MM.1S (cell line): Measurements from ENCODE around the gene DHX36.

Experiments used
- DNase-seq: peaks from one replicate; pipeline ENCODE4 v3.0.0-alpha.2; 2015
- H2AFZ ChIP-seq: fragments of 300-600 bp; sonication (generic); 2 replicates; pipeline ENCODE4 v1.6.0; 2016; ENCODE audit warnings: antibody characterized with exemption, low read length
- H3F3A ChIP-seq: fragments of 300-600 bp; sonication (generic); 2 replicates; pipeline ENCODE4 v1.6.1; 2016; ENCODE audit warnings: mild to moderate bottlenecking, antibody characterized with exemption, low read length, moderate library complexity, mixed read lengths; ENCODE audit not compliant: insufficient read depth
- H3K27ac ChIP-seq: fragments of 300-600 bp; sonication (generic); 2 replicates; pipeline ENCODE4 v1.5.1; 2016; ENCODE audit warnings: mild to moderate bottlenecking, low read length
- H3K27me3 ChIP-seq: fragments of 300-600 bp; sonication (generic); replicated peaks from 2 replicates; pipeline ENCODE4 v1.6.0; 2016; ENCODE audit warnings: low read length; ENCODE audit not compliant: insufficient read depth
- H3K36me3 ChIP-seq: fragments of 300-600 bp; sonication (generic); replicated peaks from 2 replicates; pipeline ENCODE4 v1.6.1; 2016; ENCODE audit warnings: mild to moderate bottlenecking, low read length, mixed read lengths; ENCODE audit not compliant: insufficient read depth
- H3K4me1 ChIP-seq: fragments of 300-600 bp; sonication (generic); 2 replicates; pipeline ENCODE4 v1.6.1; 2016; ENCODE audit warnings: low read length, mixed read lengths
- H3K4me2 ChIP-seq: fragments of 300-600 bp; sonication (generic); 2 replicates; pipeline ENCODE4 v1.6.0; 2016; ENCODE audit warnings: low read depth, low read length
- H3K4me3 ChIP-seq: fragments of 300-600 bp; sonication (generic); 2 replicates; pipeline ENCODE4 v1.5.1; 2016; ENCODE audit warnings: low read length, mixed read lengths
- H3K79me2 ChIP-seq: fragments of 300-600 bp; sonication (generic); 2 replicates; pipeline ENCODE4 v1.6.1; 2016; ENCODE audit warnings: mixed run types, low read length, mixed read lengths
- H3K9ac ChIP-seq: fragments of 300-600 bp; sonication (generic); 2 replicates; pipeline ENCODE4 v1.6.1; 2016; ENCODE audit warnings: low read length, mixed read lengths
- H3K9me2 ChIP-seq: fragments of 300-600 bp; sonication (generic); replicated peaks from 2 replicates; pipeline ENCODE4 v1.6.1; 2016; ENCODE audit warnings: mild to moderate bottlenecking, low read length, mixed read lengths; ENCODE audit not compliant: insufficient read depth
- H3K9me3 ChIP-seq: fragments of 300-600 bp; sonication (generic); replicated peaks from 2 replicates; pipeline ENCODE4 v1.6.1; 2016; ENCODE audit warnings: mild to moderate bottlenecking, low read length, mixed read lengths; ENCODE audit not compliant: insufficient read depth
- H4K20me1 ChIP-seq: fragments of 300-600 bp; sonication (generic); 2 replicates; pipeline ENCODE4 v1.6.1; 2016; ENCODE audit warnings: mild to moderate bottlenecking, low read length, moderate library complexity, mixed read lengths; ENCODE audit not compliant: insufficient read depth
- CTCF ChIP-seq: fragments of 300-600 bp; sonication (generic); IDR thresholded peaks from 2 replicates; pipeline ENCODE4 v1.5.1; 2016; ENCODE audit warnings: antibody characterized with exemption, low read length, mixed read lengths
- EZH2 ChIP-seq: fragments of 300-600 bp; sonication (generic); optimal IDR thresholded peaks from 2 replicates; pipeline ENCODE3; 2017; ENCODE audit warnings: low read depth, mild to moderate bottlenecking, antibody characterized with exemption, low read length, mixed read lengths
- EZH2phosphoT487 ChIP-seq: fragments of 300-600 bp; sonication (generic); IDR thresholded peaks from 2 replicates; pipeline ENCODE4 v1.6.1; 2018; ENCODE audit warnings: antibody characterized with exemption, low read length

Gene DHX36

GRCh38 chr3:154224866-154225265, 99.4 kb downstream of the DHX36 start:
- H3K79me2 ChIP-seq = no peaks in the 10 kb centered on the region
- no peaks in the 10 kb centered on the region for H3K9me2 ChIP-seq
- H3F3A ChIP-seq = no peaks in the 10 kb centered on the region
- no peak for DNase-seq
- H3K9ac ChIP-seq = no peak overlapping the region
- no peaks in the 10 kb centered on the region for H3K36me3 ChIP-seq
- no peaks in the 10 kb centered on the region for H4K20me1 ChIP-seq
- TF ChIP-seq EZH2 (no peak), EZH2phosphoT487 (no peak), CTCF (no peak)
- no peaks in the 10 kb centered on the region for H3K4me1 ChIP-seq
- H3K27ac ChIP-seq = no peak overlapping the region
- H3K27me3 ChIP-seq = no peaks in the 10 kb centered on the region
- H2AFZ ChIP-seq = no peak overlapping the region
- H3K4me2 ChIP-seq = no peak overlapping the region
- no peaks in the 10 kb centered on the region for H3K9me3 ChIP-seq
- H3K4me3 ChIP-seq = no peak overlapping the region

GRCh38 chr3:154224366-154224765, 99.9 kb downstream of the DHX36 start:
- no peak overlapping the region for H3K27ac ChIP-seq
- H2AFZ ChIP-seq = no peak overlapping the region
- no peaks in the 10 kb centered on the region for H3K27me3 ChIP-seq
- DNase-seq = no peak
- no peaks in the 10 kb centered on the region for H3K79me2 ChIP-seq
- no peaks in the 10 kb centered on the region for H3K4me1 ChIP-seq
- H3K9me3 ChIP-seq = no peaks in the 10 kb centered on the region
- no peak for TF ChIP-seq EZH2phosphoT487
- TF ChIP-seq EZH2 = no peak
- no peak for TF ChIP-seq CTCF
- no peaks in the 10 kb centered on the region for H3F3A ChIP-seq
- H3K36me3 ChIP-seq = no peaks in the 10 kb centered on the region
- no peak overlapping the region for H3K4me2 ChIP-seq
- H3K9me2 ChIP-seq = no peaks in the 10 kb centered on the region
- no peak overlapping the region for H3K4me3 ChIP-seq
- no peak overlapping the region for H3K9ac ChIP-seq
- no peaks in the 10 kb centered on the region for H4K20me1 ChIP-seq

GRCh38 chr3:154223519-154223918, 100.8 kb downstream of the DHX36 start:
- no peaks in the 10 kb centered on the region for H3K9me3 ChIP-seq
- H4K20me1 ChIP-seq = no peaks in the 10 kb centered on the region
- H3K9ac ChIP-seq = no peak overlapping the region
- H3K4me3 ChIP-seq = no peak overlapping the region
- H3K4me2 ChIP-seq = no peak overlapping the region
- H2AFZ ChIP-seq = no peak overlapping the region
- no peaks in the 10 kb centered on the region for H3K36me3 ChIP-seq
- no peaks in the 10 kb centered on the region for H3K27me3 ChIP-seq
- no peaks in the 10 kb centered on the region for H3K79me2 ChIP-seq
- H3K9me2 ChIP-seq = no peaks in the 10 kb centered on the region
- no peak overlapping the region for H3K27ac ChIP-seq
- no peak for DNase-seq
- no peaks in the 10 kb centered on the region for H3F3A ChIP-seq
- H3K4me1 ChIP-seq = no peaks in the 10 kb centered on the region
- no peak for TF ChIP-seq EZH2
- no peak for TF ChIP-seq CTCF
- no peak for TF ChIP-seq EZH2phosphoT487
